NCI-H2196 treated with DMSO at 0.1 percent for 48 hours (cell line): Measurements from ENCODE around the gene NUP210.
"Not testable (repeated sequence)": the region's sequence is repeated elsewhere in the genome, so short reads cannot be mapped to it uniquely, and the experiment has no call there.

Source experiments
- DNase-seq: peaks from one replicate; lab custom pipeline; 2025; ENCODE audit not compliant: unreplicated experiment; lab: John Stamatoyannopoulos, UW

Gene NUP210

DNA sequence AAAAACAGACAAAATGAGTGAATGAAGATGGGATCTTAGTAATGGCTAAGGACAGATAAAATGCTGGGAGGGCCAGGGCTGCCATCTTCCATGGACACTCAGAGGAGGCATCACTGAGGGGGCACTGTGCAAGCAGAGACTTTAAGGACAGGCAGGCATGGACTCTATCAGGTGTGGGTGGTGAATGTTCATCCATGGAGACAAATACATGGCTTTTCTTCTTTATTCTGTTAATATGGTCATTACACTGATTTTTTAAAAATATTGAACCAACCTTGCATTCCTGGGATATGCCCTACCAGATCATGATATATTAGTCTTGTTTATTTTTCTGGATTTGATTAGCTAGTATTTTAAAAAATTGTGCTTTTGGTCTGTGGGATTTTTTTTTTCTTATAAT lies 12.2 kb downstream of the NUP210 start:
- DNase-seq, result no peak

GRCh38 chr3:13407475-13407874 lies 12.6 kb downstream of the NUP210 start:
- no peak for DNase-seq

GRCh38 chr3:13406190-13406589 lies 13.9 kb downstream of the NUP210 start:
- DNase-seq, result no peak

GRCh38 chr3:13405614-13406013 lies 14.5 kb downstream of the NUP210 start:
- no peak for DNase-seq

GRCh38 chr3:13404626-13405452 lies 15.3 kb downstream of the NUP210 start:
- DNase-seq, result no peak

DNA sequence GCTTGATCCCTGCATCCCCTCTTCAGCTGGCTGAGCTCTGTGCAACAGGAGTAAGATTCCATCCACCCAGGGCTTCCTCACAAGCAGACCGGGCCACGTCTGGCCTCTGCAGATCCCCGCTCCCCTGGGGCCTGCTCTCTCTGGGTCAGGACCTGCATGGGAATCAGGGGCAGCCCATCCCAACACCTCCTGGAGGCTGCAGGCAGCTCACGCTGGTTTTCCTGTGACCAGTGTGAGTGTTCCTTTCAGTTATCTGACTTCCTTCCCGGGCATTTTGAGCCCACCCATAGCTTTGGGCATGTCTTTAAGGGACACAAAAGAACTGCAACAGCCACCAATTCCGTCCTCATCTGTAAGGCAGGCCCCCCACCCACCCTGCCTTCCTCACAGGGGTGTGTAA lies 16.3 kb downstream of the NUP210 start:
- DNase-seq, result no peak

DNA sequence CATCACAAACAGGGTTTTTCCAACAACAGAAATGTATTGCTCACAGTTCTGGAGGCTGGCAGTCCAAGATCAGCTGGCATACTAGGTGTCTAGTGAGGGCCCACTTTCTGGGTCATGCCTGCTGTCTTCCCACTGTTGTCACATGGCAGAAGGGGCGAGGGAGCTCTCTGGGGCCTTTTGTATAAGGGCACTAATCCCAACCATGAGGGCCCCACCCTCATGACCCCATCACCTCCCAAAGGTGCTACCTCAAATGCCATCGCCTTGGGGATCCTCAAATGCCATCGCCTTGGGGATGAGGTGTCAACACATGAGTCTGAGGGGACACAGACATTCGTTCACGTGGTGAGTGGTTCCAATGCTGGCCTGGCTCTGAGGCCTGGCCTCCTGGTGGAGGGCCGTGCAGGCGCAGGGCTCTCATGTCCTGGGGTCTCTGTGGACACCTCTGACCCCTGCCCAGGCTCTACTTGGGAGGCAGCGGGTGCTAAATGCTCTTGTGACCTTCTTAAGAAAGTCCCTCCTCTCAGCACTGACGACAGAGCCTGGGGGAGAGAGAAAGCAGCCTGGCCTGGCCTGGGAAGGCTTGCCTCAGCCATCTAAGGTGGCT lies 16.8 kb downstream of the NUP210 start:
- no peak for DNase-seq

DNA sequence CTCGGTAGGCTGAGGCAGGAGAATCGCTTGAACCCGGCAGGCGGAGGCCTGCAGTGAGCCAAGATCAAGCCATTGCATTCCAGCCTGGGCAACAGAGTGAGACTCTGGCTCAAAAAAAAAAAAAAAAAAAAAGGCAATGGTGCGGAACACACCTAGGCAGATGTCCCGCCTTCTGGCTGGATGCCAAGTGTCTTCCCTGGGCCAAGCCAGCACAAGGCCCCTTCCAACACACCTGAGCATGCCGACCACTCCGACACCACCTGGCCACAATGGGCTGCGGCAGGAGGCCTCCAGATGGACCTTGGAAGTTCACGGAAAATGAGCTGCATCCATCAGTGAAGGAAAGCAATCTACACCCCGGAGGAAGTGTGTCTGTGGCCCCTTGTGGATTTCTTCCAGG lies 19.0 kb downstream of the NUP210 start:
- no peak for DNase-seq

DNA sequence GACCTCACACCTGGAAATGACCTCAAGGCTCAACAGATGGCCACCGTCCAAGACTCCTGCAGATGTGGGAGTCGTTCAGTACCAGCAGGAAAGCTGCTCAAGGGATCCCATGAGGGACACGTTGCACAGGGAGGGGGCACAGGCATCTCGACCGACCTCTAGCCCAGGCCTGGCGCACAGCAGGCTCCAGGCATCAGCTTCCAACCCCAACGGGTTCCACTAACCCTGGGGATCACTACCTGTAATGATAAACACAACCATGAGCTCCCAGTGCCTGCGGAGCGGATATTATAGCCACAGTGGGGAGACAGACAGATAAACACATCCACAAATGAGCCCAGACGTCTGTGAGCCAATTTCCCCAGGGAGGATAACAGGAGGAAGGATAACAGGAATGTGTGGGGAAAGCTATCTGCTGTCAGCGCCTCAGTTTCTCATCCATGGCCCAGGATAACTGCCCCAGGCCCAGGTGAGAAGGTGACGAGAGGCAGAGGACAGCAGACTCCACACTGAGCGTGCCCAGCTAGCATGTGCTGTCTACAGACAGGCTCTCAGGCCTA lies 19.9 kb downstream of the NUP210 start:
- DNase-seq, result no peak

GRCh38 chr3:13399603-13400002 lies 20.5 kb downstream of the NUP210 start:
- no peak for DNase-seq

DNA sequence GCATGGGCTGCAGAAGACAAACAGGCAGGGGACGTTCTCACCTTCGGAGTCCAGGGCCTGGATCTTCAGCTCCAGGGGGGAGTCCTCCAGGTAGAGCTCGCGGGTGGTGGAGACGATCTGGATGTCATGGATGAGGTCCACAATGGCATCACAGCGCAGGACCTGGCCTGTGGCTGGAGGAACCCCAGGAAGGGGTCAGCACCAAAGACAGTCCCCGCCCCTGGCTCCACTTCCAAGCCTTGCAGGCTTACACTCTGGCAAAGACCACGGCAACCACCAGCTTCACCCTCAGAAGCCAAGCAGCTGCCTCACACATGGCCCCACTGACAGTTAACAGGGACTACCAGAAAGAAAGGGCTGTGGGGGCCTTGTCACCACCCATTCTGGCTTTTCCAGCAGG lies 22.8 kb downstream of the NUP210 start:
- no peak for DNase-seq

DNA sequence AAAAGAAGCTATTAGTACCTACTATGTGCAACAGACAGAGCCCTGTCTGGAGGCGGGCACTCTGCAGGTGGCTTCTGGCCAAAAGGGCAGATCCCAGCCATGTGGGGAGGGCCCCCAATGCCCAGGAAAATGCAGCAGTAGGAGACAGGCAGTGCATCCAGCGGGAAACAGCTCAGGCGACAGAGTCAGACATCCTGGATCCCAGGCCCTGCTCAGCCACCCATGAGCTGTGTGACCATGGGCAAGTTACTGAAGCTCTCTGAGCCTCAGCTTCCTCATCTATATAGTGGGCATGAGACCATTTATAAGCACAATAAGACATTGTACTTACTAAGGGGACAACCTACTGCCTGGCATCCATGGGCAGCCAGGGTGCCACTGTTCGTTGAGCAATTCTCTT lies 25.8 kb downstream of the NUP210 start:
- no peak for DNase-seq

GRCh38 chr3:13393427-13394360 lies 26.4 kb downstream of the NUP210 start:
- DNase-seq, result no peak

GRCh38 chr3:13391308-13391707 lies 28.8 kb downstream of the NUP210 start:
- DNase-seq, result no peak

DNA sequence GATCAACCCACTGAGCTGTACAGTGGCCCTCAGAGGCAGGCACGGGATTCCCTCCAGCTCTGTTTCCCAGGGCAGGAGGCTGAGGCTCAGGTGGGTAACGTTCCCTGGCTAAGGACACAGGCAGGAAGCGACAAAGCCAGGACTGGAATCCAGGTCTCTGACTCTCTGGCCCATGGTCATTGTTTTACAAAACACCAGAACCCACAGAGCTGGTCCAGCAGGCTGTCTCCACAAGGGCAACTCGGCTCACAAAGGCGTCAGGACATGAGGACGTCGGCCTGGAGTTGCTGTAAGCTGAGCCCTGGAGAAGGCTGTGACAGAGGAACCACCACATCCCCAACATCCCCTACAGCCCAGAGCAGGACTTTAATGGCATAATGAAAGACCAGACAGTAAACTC lies 30.7 kb downstream of the NUP210 start:
- DNase-seq, result no peak

DNA sequence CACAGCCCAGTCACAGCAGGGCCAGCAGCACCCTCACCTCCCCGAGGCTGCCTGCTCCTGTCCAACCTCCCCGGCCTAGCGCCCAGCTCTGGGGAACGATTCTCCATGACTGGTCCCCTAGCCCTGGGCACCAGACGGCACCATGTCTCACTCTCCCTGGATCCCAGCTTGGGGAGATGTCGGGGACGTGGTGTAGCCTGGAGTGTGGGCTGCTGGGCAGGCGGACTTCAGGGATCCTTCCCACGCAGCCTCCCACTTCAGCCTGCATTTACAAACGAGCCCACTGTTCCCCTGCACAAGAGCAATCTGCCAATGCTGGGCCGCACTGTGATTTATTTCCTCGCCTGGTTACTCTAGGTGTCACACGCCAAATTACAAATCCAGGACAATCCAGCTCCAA lies 31.3 kb downstream of the NUP210 start:
- DNase-seq, result no peak

DNA sequence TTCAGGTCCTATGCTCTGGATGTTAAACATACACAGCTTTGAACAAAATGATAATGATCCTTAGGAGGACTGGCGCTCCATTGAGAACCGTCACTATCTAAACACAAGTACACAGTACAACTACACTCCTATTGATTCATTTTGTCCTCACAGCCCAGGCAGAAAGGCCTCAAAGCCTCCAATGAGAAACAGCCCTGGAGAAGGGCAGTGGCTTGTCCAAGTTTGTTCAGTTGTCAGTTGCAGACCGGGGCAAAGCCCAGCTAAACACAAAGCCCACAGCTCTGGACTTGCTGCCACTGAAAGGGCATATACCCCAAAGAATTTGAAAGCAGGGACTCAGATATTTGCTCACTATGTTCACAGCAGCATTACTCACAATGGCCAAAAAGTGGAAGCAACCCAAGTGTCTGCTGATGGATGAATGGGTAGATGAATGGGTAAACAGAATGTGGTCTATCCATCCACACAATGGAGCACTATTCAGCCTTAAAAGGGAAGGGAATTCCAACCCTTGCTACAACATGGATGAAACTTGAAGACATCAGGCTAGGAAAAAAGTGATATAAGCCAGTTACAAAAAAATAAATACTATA lies 34.7 kb downstream of the NUP210 start:
- DNase-seq, result no peak

DNA sequence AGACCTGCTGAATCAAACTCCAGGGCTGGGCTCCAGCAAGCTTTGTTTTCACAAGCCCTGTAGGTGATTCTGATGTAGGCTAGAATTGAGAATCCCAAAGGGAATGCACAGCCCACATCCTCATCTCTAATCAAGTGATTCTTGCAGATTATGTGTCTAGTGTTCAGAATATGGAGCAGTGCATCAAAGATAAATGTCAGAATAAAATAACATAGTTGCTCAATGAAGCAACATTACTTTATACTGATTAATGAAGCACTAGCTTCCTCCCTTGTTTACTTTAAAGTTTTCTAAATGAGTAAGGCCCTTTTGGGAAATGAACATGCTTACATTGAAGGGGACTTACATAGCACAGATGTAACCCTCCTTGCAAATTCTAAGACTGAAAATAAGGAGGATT lies 39.2 kb downstream of the NUP210 start:
- no peak for DNase-seq

- no peak for DNase-seq
Observed at GRCh38 chr3:13379201-13379830, 40.8 kb downstream of the NUP210 start.

DNA sequence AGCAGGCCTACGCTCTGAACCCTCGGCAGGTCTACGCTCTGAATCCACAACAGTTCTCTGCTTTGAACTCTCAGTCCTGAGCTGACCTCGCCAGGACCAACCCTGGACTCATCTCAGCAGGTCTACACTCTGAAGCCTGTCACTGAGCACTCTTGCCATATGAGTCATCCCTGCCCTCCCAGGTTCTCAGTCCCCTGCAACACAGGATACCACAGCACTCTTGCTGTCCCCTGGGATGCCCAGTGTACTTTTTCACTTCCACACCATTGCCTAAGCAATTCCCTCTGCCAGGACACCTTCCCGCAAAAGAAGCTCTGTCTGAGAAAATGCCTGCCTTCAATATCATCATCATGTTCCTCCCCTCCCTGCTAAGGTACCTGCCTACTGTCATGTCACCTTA lies 42.0 kb downstream of the NUP210 start:
- DNase-seq, result no peak

GRCh38 chr3:13377741-13378140 lies 42.4 kb downstream of the NUP210 start:
- not testable (repeated sequence) for DNase-seq
